Activated CD4-positive, alpha-beta T cell treated with anti-CD3 and anti-CD28 coated beads for 1 hour (primary cell): Measurements from ENCODE around the gene SPOPL.

Source experiments
- DNase-seq: peaks from one replicate; pipeline ENCODE4 v3.0.0-alpha.2; 2020

SPOPL gene

GRCh38 chr2:138610201-138610953 is 108.8 kb downstream of the SPOPL start:
- no peak for DNase-seq

GRCh38 chr2:138615257-138615656 is 113.7 kb downstream of the SPOPL start:
- DNase-seq = no peak

- DNase-seq = no peak
These were observed 115.5 kb downstream of the SPOPL start for GRCh38 chr2:138617026-138617425.

- DNase-seq = no peak
These were observed 117.4 kb downstream of the SPOPL start for GRCh38 chr2:138618971-138619370.

- no peak for DNase-seq
These were observed 118.9 kb downstream of the SPOPL start for GRCh38 chr2:138620431-138620830.

GRCh38 chr2:138621139-138621538 is 119.6 kb downstream of the SPOPL start:
- DNase-seq = no peak

GRCh38 chr2:138622613-138623012 is 121.0 kb downstream of the SPOPL start:
- DNase-seq = no peak
